Panc1 (cell line): ENCODE data around the gene ZNF469. TPM values are rescaled to one million over a fixed set of nuclear protein-coding genes. Genes with fewer than 3 reads are reported as not detected.

Experiments used
- ATAC-seq: fragments of 200-7000 bp; cut with Tn5 transposase; 2 replicates; pipeline ENCODE4 v1.9.1; 2020; ENCODE audit warnings: mild to moderate bottlenecking, moderate library complexity
- BruUV-seq: library from RNA; stranded (reverse); fragments of 400-500 nt; replicated peaks from 2 replicates; lab custom pipeline; 2021; lab: Mats Ljungman, UMichigan
- CTCF ChIA-PET: fragments of 300-600 bp; sonication (Branson Sonifier 250); formaldehyde crosslinking; loops from one replicate; lab custom pipeline; 2022; ENCODE audit warnings: antibody characterized with exemption; lab: Charles Lee
- POLR2A ChIA-PET: fragments of 300-600 bp; sonication (Branson Sonifier 250); formaldehyde crosslinking; loops from one replicate; lab custom pipeline; 2022; ENCODE audit warnings: antibody characterized with exemption; lab: Charles Lee
- DNase-seq: peaks from one replicate; pipeline ENCODE4 v3.0.0-alpha.2; 2010; ENCODE audit warnings: low read depth, low spot score
- H3K27ac ChIP-seq: 2 replicates; pipeline ENCODE4 v1.5.1; 2011; ENCODE audit warnings: mild to moderate bottlenecking, low read length, inconsistent platforms
- H3K27me3 ChIP-seq: fragments of 200-500 bp; sonication (Bioruptor generic); 2 replicates; pipeline ENCODE4 v1.6.0; 2014; ENCODE audit warnings: low read length, inconsistent platforms; ENCODE audit not compliant: control insufficient read depth, insufficient read depth
- H3K36me3 ChIP-seq: fragments of 200-500 bp; sonication (Bioruptor generic); 2 replicates; pipeline ENCODE4 v1.5.1; 2014; ENCODE audit warnings: inconsistent platforms, mild to moderate bottlenecking, low read length, moderate library complexity; ENCODE audit not compliant: control insufficient read depth, insufficient read depth
- H3K4me1 ChIP-seq: 2 replicates; pipeline ENCODE4 v1.5.1; 2011; ENCODE audit warnings: inconsistent platforms, mild to moderate bottlenecking, low read length, moderate library complexity; ENCODE audit not compliant: control insufficient read depth, insufficient read depth
- H3K4me3 ChIP-seq, 2 experiments: 2 replicates each; pipeline ENCODE4 v1.5.1; 2011 to 2012; ENCODE audit warnings: low read depth in 2 of 2, low read length in 2 of 2, mild to moderate bottlenecking in 2 of 2, inconsistent platforms in 1 of 2, moderate library complexity in 1 of 2
- H3K9me3 ChIP-seq: fragments of 200-500 bp; sonication (Bioruptor generic); 2 replicates; pipeline ENCODE4 v1.5.1; 2014; ENCODE audit warnings: low read depth, mild to moderate bottlenecking, inconsistent platforms, low read length, moderate library complexity; ENCODE audit not compliant: control insufficient read depth, insufficient read depth
- CTCF ChIP-seq: fragments of 450-650 bp; IDR thresholded peaks from 2 replicates; pipeline ENCODE4 v1.5.1; 2017; ENCODE audit warnings: mild to moderate bottlenecking
- POLR2AphosphoS5 ChIP-seq: IDR thresholded peaks from 2 replicates; pipeline ENCODE4 v1.6.1; 2012; ENCODE audit warnings: mild to moderate bottlenecking, low read depth, low read length, moderate library complexity
- REST ChIP-seq, 2 experiments: IDR thresholded peaks; 2 replicates each; pipeline ENCODE4 v1.6.1; 2011 to 2012; ENCODE audit warnings: low read depth in 2 of 2, control low read depth in 1 of 2, low read length in 1 of 2, mild to moderate bottlenecking in 1 of 2, moderate library complexity in 1 of 2; ENCODE audit not compliant: insufficient read depth in 1 of 2
- SIN3A ChIP-seq: IDR thresholded peaks from 2 replicates; pipeline ENCODE4 v1.6.1; 2012; ENCODE audit warnings: low read depth, mild to moderate bottlenecking, low read length, moderate library complexity, borderline replicate concordance; ENCODE audit not compliant: insufficient read depth
- TCF7L2 ChIP-seq: IDR thresholded peaks from 2 replicates; pipeline ENCODE4 v1.6.1; 2011; ENCODE audit warnings: mild to moderate bottlenecking, low read depth, low read length, inconsistent platforms
- in situ Hi-C: cut with HindIII; loops from 2 replicates; pipeline ENCODE4 v1.10.0; 2016; ENCODE audit warnings: low sequenced_read_pairs, low pct_unique_long_range_greater_than_20kb
- intact Hi-C: fragments of 100-400 bp; cut with micrococcal nuclease; formaldehyde crosslinking; loops from one replicate; pipeline ENCODE4 v1.10.0; 2022; ENCODE audit not compliant: unreplicated experiment
- total RNA-seq: library from RNA; stranded (reverse); gene quantifications from one replicate; pipeline ENCODE4 v1.2.1, GENCODE V29; 2021; ENCODE audit not compliant: unreplicated experiment

ZNF469 gene
- total RNA-seq, 1 experiment from 2014 or later = 1.3 TPM

DNA sequence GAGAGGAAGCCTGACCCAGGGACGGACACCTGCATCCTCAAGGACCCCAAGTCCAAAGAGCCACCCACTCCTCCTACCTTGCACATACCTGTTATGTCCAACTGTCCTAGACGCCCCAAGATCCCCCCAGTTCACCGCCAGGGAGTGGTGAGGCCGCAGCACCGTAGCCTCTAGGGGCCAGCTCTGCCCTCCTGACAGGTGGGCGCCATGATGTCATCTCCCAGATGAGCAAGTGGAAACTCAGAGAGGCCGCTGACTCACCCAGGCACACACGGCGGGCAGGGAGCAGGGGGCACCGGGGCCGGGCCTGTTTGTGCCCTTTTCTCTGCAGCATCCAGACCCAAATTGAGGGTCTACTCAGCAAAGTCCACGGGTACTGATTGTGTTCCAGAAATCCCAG lies 4.8 kb upstream of the ZNF469 start:
- POLR2A ChIA-PET = no interaction called here
- no peaks in the 10 kb centered on the region for H3K27me3 ChIP-seq
- DNase-seq (no peak), ATAC-seq (no peak)
- H3K27ac ChIP-seq = no peak overlapping the region
- no peaks in the 10 kb centered on the region for H3K4me1 ChIP-seq
- TF ChIP-seq POLR2AphosphoS5 (no peak), TCF7L2 (no peak)
- BruUV-seq = no TSS peak
- intact Hi-C loops (no loop called here), in situ Hi-C loops (no loop called here)
- no peak overlapping the region for H3K4me3 ChIP-seq
- H3K36me3 ChIP-seq = no peaks in the 10 kb centered on the region
- CTCF ChIA-PET = no interaction called here
- no peaks in the 10 kb centered on the region for H3K9me3 ChIP-seq

- ATAC-seq (no peak), DNase-seq (no peak)
- no peak for TF ChIP-seq TCF7L2
- no peak for TF ChIP-seq REST (IDR thresholded peaks at IDR 0.05; ENCODE audit: insufficient read depth in 1 of 2, low read depth in 2 of 2, low read length in 1 of 2)
- TF ChIP-seq CTCF = no peak
- no peak for TF ChIP-seq SIN3A
- no peak for TF ChIP-seq POLR2AphosphoS5
- intact Hi-C loops (no loop called here), in situ Hi-C loops (no loop called here)
- H3K27ac ChIP-seq = no peak overlapping the region
- POLR2A ChIA-PET = no interaction called here
- BruUV-seq = no TSS peak
- H3K4me3 ChIP-seq = no peak overlapping the region
- H3K36me3 ChIP-seq = no peaks in the 10 kb centered on the region
- H3K9me3 ChIP-seq = no peaks in the 10 kb centered on the region
- no peaks in the 10 kb centered on the region for H3K27me3 ChIP-seq
- CTCF ChIA-PET = no interaction called here
- no peaks in the 10 kb centered on the region for H3K4me1 ChIP-seq
Observed at GRCh38 chr16:88378401-88378800, 4.4 kb upstream of the ZNF469 start.

DNA sequence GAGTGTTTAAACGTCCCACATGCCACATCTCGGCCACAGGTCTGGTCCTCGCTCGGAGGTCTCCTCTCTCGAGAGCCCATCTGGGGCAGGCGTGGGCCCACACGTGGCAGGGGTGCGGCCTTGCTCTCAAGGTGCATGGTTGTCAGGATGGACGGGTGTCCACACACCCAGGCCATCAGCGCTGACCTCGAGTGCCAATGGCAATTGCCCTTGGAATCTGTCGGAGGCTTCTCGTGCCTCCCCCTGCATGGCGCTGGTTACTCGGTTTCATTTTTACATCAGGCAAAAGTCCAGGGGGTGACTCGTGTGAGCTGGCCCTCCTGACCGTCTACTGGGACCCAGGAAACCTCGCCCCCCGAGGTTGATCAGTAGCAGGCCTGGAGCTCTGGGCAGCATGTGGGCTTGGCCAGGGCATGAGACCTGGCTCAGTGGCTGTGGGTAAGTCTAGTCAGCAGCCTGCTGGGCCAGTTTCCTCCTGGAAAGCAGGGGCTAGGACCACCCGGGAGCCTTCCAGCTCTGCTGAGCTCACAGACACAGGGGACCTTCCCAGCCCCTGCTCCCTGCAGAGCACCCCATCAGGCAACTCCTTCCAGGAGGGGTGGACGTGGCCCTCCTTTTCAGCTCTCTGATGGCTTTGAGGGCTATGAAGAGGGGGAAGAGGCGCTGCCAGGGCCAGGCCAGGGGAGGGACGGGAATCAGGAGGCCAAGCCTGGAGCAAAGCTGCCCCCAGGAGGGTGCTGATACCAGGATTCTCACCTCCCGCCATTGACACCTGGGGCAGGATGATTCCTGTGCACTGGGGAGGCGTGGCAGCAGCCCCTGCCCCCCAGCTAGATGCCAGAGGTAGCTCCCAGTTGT lies 3.7 kb upstream of the ZNF469 start:
- CTCF ChIA-PET = no interaction called here
- DNase-seq (no peak), ATAC-seq (no peak)
- Histone ChIP-seq H3K36me3 (no peaks in the 10 kb centered on the region), H3K27me3 (no peaks in the 10 kb centered on the region), H3K27ac (no peak overlapping the region), H3K4me1 (no peaks in the 10 kb centered on the region), H3K4me3 (no peak overlapping the region), H3K9me3 (no peaks in the 10 kb centered on the region)
- TF ChIP-seq CTCF = no peak
- no peak for TF ChIP-seq REST (IDR thresholded peaks at IDR 0.05; ENCODE audit: insufficient read depth in 1 of 2, low read depth in 2 of 2, low read length in 1 of 2)
- TF ChIP-seq TCF7L2 = no peak
- no peak for TF ChIP-seq SIN3A
- no peak for TF ChIP-seq POLR2AphosphoS5
- POLR2A ChIA-PET = no interaction called here
- BruUV-seq = no TSS peak
- in situ Hi-C loops = no loop called here
- intact Hi-C loops = no loop called here
